Stimulated activated CD8-positive, alpha-beta memory T cell treated with anti-CD3 and anti-CD28 coated beads, Interleukin-4, amount 100 ng/mL, for 1 hour (primary cell): ENCODE results near the gene COL4A5.

Experiments used
- DNase-seq, 2 donors: peaks; one replicate each; pipeline ENCODE4 v3.0.0-alpha.2; 2020; ENCODE audit warnings: low read depth in 2 of 2, low spot score in 1 of 2

The COL4A5 gene

DNA sequence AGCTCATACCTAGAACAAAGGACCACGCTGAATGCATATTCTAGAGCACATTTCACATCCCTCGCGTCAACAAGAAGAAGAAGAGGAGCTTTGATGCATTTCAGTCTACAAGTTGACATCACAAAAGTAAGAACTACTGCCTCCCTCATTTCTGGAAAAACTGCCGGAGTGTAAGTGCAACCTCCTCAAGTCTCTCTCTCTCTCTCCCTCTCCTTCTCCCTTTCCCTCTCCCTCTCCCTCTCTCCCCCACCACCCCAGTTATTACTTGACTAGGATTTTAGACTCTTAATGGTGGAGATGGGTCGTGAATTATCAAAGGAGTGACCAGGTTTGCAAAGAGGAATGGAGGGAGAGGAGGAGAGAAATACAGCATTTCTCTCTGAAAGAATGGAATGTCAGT is 298.1 kb downstream of the COL4A5 start:
- no peak for DNase-seq

GRCh38 chrX:108740299-108740774 is 300.7 kb downstream of the COL4A5 start:
- DNase-seq, result no peak
